Measurements from ENCODE around the gene PGP. TPM values are rescaled to one million over a fixed set of nuclear protein-coding genes. Genes with fewer than 3 reads are reported as not detected.

PGP gene
- total and polyA plus RNA-seq, 5 donors from 2014 or later: 6.1 to 14.2 (median 10.1) TPM

DNA sequence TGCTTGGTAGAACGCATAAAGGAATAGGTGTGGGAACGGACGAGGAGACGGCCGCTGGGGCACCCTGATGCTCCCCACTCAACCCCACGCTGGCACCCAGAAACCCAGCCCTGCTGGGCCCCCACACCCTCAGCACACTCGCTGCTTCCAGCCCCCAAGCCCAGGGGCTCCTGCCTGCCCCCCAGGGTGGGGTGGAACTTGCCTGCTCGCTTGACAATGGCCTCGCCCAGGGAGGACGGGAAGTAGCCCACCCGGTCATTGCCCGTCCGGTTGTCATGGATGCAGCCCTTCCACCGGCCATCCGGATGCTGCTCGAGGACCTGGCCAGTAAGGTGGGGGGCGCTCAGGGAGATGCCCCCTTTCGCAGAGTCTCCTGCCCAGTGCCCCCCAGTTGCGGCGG, 28.1 kb downstream of the PGP start:
- Histone ChIP-seq H3K4me3 (ENCODE audit: low read depth, low read length) (no peak overlapping the region), H3K27me3 (ENCODE audit: control insufficient read depth, insufficient read depth, low read length) (no peaks in the 10 kb centered on the region), H3K9me3 (ENCODE audit: control insufficient read depth in 2 of 2, low read length in 2 of 2) (no peaks in the 10 kb centered on the region), H3K27ac (ENCODE audit: insufficient read depth, low read length, poor library complexity, severe bottlenecking) (no peak overlapping the region), H3K4me1 (ENCODE audit: control insufficient read depth, insufficient read depth, low read length, poor library complexity, severe bottlenecking) (no peaks in the 10 kb centered on the region), H3K36me3 (ENCODE audit: control insufficient read depth, insufficient read depth, low read length) (no peaks in the 10 kb centered on the region)
- Mint-ChIP-seq H3K36me3 (no peaks in the 10 kb centered on the region), H3K27me3 (no peaks in the 10 kb centered on the region), H3K4me3 (no peak overlapping the region), H3K9me3 (no peaks in the 10 kb centered on the region), H3K4me1 (no peaks in the 10 kb centered on the region), H3K27ac (no peak overlapping the region)
- no peak for DNase-seq
- no peak for ATAC-seq (ENCODE audit: low read depth in 2 of 2)

DNA sequence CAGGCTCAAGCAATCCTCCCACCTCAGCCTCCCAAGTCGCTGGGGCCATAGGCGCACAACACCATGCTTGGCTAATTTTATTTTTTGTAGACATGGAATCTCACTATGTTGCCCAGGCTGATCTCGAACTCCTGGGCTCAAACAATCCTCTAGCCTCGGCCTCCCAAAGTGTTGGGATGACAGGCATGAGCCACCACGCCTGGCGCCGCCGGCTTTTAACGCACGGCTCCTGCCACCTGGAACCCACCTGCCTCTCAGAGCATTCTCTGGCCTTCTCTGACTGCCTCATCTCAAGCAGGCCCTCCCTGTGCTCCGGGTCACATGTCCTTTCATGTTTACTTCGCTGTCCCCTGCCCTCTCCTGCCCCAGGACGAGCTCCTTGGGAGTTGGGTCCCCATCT, 28.6 kb downstream of the PGP start:
- H3K36me3 Mint-ChIP-seq: no peaks in the 10 kb centered on the region
- no peaks in the 10 kb centered on the region for H3K27me3 ChIP-seq (ENCODE audit: control insufficient read depth, insufficient read depth, low read length)
- H3K27me3 Mint-ChIP-seq: no peaks in the 10 kb centered on the region
- H3K4me3 Mint-ChIP-seq: no peak overlapping the region
- ATAC-seq (ENCODE audit: low read depth in 2 of 2): no peak
- H3K4me1 ChIP-seq (ENCODE audit: control insufficient read depth, insufficient read depth, low read length, poor library complexity, severe bottlenecking): no peaks in the 10 kb centered on the region
- DNase-seq: no peak
- no peaks in the 10 kb centered on the region for H3K36me3 ChIP-seq (ENCODE audit: control insufficient read depth, insufficient read depth, low read length)
- no peaks in the 10 kb centered on the region for H3K4me1 Mint-ChIP-seq
- H3K4me3 ChIP-seq (ENCODE audit: low read depth, low read length): no peak overlapping the region
- H3K27ac Mint-ChIP-seq: no peak overlapping the region
- no peak overlapping the region for H3K27ac ChIP-seq (ENCODE audit: insufficient read depth, low read length, poor library complexity, severe bottlenecking)
- no peaks in the 10 kb centered on the region for H3K9me3 Mint-ChIP-seq
- no peaks in the 10 kb centered on the region for H3K9me3 ChIP-seq (ENCODE audit: control insufficient read depth in 2 of 2, low read length in 2 of 2)

DNA sequence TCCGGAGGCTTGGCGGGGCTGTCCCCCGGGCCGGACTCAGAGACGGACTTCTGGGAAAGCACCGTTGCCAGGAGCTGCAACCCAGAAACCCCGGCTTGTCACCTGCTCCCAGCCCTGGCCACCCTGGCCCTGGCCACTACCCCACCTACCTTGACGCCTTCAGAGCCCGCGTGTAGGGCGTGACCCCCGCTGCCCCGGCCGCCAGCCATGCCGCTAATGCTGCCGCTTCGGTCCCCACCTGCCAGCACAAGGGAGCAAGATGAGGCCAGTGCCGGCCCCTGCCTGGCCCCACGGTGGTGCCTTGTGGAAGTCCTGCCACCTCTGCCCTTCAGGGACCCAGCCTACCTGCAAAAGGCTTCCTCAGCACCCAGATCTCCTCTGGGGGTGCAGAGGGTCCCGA, 29.7 kb downstream of the PGP start:
- H3K4me1 ChIP-seq (ENCODE audit: control insufficient read depth, insufficient read depth, low read length, poor library complexity, severe bottlenecking): no peaks in the 10 kb centered on the region
- no peak overlapping the region for H3K4me3 Mint-ChIP-seq
- H3K9me3 Mint-ChIP-seq: no peaks in the 10 kb centered on the region
- no peaks in the 10 kb centered on the region for H3K9me3 ChIP-seq (ENCODE audit: control insufficient read depth in 2 of 2, low read length in 2 of 2)
- no peaks in the 10 kb centered on the region for H3K36me3 Mint-ChIP-seq
- no peaks in the 10 kb centered on the region for H3K36me3 ChIP-seq (ENCODE audit: control insufficient read depth, insufficient read depth, low read length)
- no peaks in the 10 kb centered on the region for H3K4me1 Mint-ChIP-seq
- no peak for DNase-seq
- no peak overlapping the region for H3K27ac ChIP-seq (ENCODE audit: insufficient read depth, low read length, poor library complexity, severe bottlenecking)
- no peaks in the 10 kb centered on the region for H3K27me3 ChIP-seq (ENCODE audit: control insufficient read depth, insufficient read depth, low read length)
- peak in 1 of 2 donors; percentile 13 for ATAC-seq (ENCODE audit: low read depth in 2 of 2)
- no peaks in the 10 kb centered on the region for H3K27me3 Mint-ChIP-seq
- no peak overlapping the region for H3K27ac Mint-ChIP-seq
- H3K4me3 ChIP-seq (ENCODE audit: low read depth, low read length): no peak overlapping the region

DNA sequence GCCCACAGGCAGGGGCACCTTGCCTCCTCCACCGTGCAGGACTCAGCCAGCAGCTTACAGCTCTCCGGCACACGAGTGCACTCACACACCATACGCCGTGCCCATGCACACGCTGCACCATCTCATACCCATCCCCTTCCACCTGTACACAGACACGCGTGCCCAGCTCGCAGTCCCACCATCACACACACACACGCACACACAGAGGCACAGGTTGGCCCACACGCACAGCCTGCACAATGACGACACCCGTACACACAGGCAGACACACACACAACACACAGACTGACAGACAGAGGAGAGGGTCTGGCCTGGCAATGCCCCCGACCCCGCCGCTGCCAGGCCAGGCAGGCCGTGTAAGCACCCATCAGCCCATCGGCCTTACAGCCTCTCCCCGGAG, 30.3 kb downstream of the PGP start:
- no peak for ATAC-seq (ENCODE audit: low read depth in 2 of 2)
- no peak overlapping the region for H3K27ac ChIP-seq (ENCODE audit: insufficient read depth, low read length, poor library complexity, severe bottlenecking)
- H3K4me1 ChIP-seq (ENCODE audit: control insufficient read depth, insufficient read depth, low read length, poor library complexity, severe bottlenecking): no peaks in the 10 kb centered on the region
- no peaks in the 10 kb centered on the region for H3K27me3 Mint-ChIP-seq
- no peaks in the 10 kb centered on the region for H3K9me3 Mint-ChIP-seq
- no peak for DNase-seq
- no peaks in the 10 kb centered on the region for H3K27me3 ChIP-seq (ENCODE audit: control insufficient read depth, insufficient read depth, low read length)
- no peaks in the 10 kb centered on the region for H3K36me3 Mint-ChIP-seq
- no peak overlapping the region for H3K27ac Mint-ChIP-seq
- no peaks in the 10 kb centered on the region for H3K4me1 Mint-ChIP-seq
- no peaks in the 10 kb centered on the region for H3K9me3 ChIP-seq (ENCODE audit: control insufficient read depth in 2 of 2, low read length in 2 of 2)
- H3K4me3 ChIP-seq (ENCODE audit: low read depth, low read length): no peak overlapping the region
- H3K4me3 Mint-ChIP-seq: no peak overlapping the region
- H3K36me3 ChIP-seq (ENCODE audit: control insufficient read depth, insufficient read depth, low read length): no peaks in the 10 kb centered on the region

DNA sequence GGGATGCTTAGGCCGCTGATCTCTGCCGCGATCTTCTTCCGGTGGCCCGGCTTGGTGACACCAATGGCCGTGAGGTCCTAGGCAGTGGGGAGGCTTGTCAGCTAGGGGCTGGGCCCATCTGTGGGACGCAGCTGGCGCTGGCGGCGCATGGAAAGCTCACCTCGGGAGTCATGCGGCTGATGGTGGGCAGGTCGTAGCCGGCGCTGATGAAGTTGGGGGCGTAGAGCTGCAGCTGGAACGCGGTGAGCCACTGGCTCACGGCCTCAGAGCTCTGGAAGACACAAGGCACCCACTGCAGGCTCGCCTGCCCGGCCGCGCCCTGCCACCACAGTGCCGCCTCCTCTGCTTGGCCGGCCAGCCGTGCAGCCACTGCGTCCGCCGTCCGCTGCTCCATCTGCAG, 31.0 kb downstream of the PGP start:
- H3K27me3 ChIP-seq (ENCODE audit: control insufficient read depth, insufficient read depth, low read length): no peaks in the 10 kb centered on the region
- no peak overlapping the region for H3K4me3 ChIP-seq (ENCODE audit: low read depth, low read length)
- H3K27me3 Mint-ChIP-seq: no peaks in the 10 kb centered on the region
- H3K4me3 Mint-ChIP-seq: no peak overlapping the region
- H3K36me3 ChIP-seq (ENCODE audit: control insufficient read depth, insufficient read depth, low read length): no peaks in the 10 kb centered on the region
- H3K27ac Mint-ChIP-seq: no peak overlapping the region
- H3K9me3 Mint-ChIP-seq: no peaks in the 10 kb centered on the region
- DNase-seq: no peak
- no peak for ATAC-seq (ENCODE audit: low read depth in 2 of 2)
- H3K27ac ChIP-seq (ENCODE audit: insufficient read depth, low read length, poor library complexity, severe bottlenecking): no peak overlapping the region
- no peaks in the 10 kb centered on the region for H3K9me3 ChIP-seq (ENCODE audit: control insufficient read depth in 2 of 2, low read length in 2 of 2)
- no peaks in the 10 kb centered on the region for H3K4me1 Mint-ChIP-seq
- no peaks in the 10 kb centered on the region for H3K4me1 ChIP-seq (ENCODE audit: control insufficient read depth, insufficient read depth, low read length, poor library complexity, severe bottlenecking)
- no peaks in the 10 kb centered on the region for H3K36me3 Mint-ChIP-seq

DNA sequence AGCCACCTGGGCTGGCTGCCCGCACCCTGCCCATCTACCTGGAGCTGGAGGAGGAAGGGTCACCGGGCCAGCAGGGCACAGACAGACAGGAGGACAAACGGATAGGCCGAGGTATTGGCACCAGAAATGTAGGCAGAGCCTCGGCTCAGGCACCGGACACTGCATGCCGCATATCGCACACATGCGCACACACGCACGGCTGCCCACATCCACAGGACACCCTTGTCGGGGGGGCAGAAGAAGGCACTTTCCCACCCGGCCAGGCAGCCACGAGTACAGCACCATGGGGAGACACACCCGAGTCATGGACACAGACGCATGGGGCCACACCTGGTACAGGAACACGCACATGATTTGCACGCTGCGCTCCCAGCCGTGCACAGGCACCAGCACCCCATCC, 32.7 kb downstream of the PGP start:
- H3K27ac ChIP-seq (ENCODE audit: insufficient read depth, low read length, poor library complexity, severe bottlenecking): no peak overlapping the region
- ATAC-seq (ENCODE audit: low read depth in 2 of 2) (no peak), DNase-seq (no peak)
- Mint-ChIP-seq H3K36me3 (no peaks in the 10 kb centered on the region), H3K9me3 (no peaks in the 10 kb centered on the region), H3K27me3 (no peaks in the 10 kb centered on the region), H3K4me3 (no peak overlapping the region), H3K4me1 (no peaks in the 10 kb centered on the region), H3K27ac (no peak overlapping the region)
- H3K4me1 ChIP-seq (ENCODE audit: control insufficient read depth, insufficient read depth, low read length, poor library complexity, severe bottlenecking): no peaks in the 10 kb centered on the region
- no peaks in the 10 kb centered on the region for H3K9me3 ChIP-seq (ENCODE audit: control insufficient read depth in 2 of 2, low read length in 2 of 2)
- no peak overlapping the region for H3K4me3 ChIP-seq (ENCODE audit: low read depth, low read length)
- no peaks in the 10 kb centered on the region for H3K27me3 ChIP-seq (ENCODE audit: control insufficient read depth, insufficient read depth, low read length)
- H3K36me3 ChIP-seq (ENCODE audit: control insufficient read depth, insufficient read depth, low read length): no peaks in the 10 kb centered on the region

DNA sequence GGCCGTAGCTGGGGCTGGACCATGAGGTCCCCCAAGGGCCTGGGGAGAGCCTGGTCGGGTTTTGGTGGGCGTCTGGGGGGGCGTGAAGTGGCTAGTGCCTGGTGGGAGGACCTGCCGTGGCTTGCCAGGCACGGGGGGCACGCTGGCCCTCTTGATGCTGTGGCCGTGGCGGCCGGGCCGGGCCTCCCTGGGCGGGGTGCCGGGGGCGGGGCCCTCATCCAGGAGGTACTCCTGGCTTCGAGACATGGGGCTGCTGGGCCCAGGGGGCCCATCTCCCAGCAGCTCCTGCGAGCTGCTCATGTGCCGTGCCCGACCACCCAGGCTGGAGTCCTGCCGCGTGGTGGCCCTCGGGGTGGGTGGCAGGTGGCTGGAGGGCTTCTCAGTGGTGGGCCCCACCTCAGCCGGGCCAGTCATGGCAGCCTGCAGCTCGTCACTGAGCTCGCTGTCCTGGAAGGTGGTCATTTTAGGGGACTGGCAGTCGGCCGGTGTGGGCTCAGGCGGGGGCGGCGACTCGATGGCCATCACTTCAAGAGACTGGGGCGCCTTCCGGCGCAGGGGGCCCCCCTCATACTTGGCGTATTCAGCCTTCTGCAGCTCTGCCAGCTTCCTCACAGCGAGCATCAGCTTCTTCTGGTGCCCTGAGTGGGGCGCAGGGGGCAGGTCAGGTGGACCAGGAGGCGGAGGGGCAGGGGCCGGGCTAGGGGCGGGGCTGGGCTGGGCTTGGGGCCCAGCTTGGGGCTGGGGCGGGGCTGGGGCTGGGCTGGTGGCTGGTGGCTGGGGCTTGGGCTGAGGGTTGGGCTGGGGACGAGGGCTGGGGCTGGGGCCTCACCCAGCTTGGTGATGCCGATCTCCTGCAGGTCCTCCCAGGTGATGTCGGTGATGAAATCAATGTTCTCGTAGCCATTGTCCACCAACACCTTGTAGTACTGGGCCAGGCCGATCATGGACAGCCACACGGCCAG, 33.4 kb downstream of the PGP start:
- no peaks in the 10 kb centered on the region for H3K4me1 Mint-ChIP-seq
- no peak overlapping the region for H3K27ac ChIP-seq (ENCODE audit: insufficient read depth, low read length, poor library complexity, severe bottlenecking)
- DNase-seq (no peak), ATAC-seq (ENCODE audit: low read depth in 2 of 2) (no peak)
- H3K36me3 Mint-ChIP-seq: no peaks in the 10 kb centered on the region
- H3K27ac Mint-ChIP-seq: no peak overlapping the region
- H3K4me3 ChIP-seq (ENCODE audit: low read depth, low read length): no peak overlapping the region
- H3K9me3 Mint-ChIP-seq: no peaks in the 10 kb centered on the region
- H3K4me1 ChIP-seq (ENCODE audit: control insufficient read depth, insufficient read depth, low read length, poor library complexity, severe bottlenecking): no peaks in the 10 kb centered on the region
- no peaks in the 10 kb centered on the region for H3K9me3 ChIP-seq (ENCODE audit: control insufficient read depth in 2 of 2, low read length in 2 of 2)
- H3K27me3 Mint-ChIP-seq: no peaks in the 10 kb centered on the region
- no peak overlapping the region for H3K4me3 Mint-ChIP-seq
- H3K27me3 ChIP-seq (ENCODE audit: control insufficient read depth, insufficient read depth, low read length): no peaks in the 10 kb centered on the region
- H3K36me3 ChIP-seq (ENCODE audit: control insufficient read depth, insufficient read depth, low read length): peaks cover 2% of the 10 kb centered on the region

DNA sequence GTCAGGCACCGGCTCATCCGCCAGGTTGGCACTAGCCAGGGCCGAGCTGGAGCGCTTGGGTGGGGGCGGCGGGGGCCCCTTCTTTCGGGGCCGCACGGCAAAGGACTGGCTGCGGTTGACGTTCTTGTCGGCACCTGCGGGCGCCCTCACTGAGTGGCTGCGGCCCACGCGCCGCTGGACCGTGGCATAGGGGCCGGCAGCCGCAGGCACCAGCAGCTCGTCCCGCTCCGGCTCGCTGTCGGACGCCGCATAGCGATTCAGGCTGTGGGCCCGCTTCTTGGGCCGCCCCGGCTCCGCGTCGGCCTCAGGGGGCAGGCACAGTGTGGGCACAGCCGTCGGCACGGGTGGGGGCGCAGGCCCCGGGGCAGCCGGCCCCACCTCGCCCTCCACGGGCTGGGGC, 34.2 kb downstream of the PGP start:
- H3K4me3 Mint-ChIP-seq: no peak overlapping the region

More for the DNA sequence above, 34.2 kb downstream of the PGP start:
- no peaks in the 10 kb centered on the region for H3K27me3 ChIP-seq (ENCODE audit: control insufficient read depth, insufficient read depth, low read length)
- H3K4me1 ChIP-seq (ENCODE audit: control insufficient read depth, insufficient read depth, low read length, poor library complexity, severe bottlenecking): no peaks in the 10 kb centered on the region
- Mint-ChIP-seq H3K36me3 (peaks cover 3% of the 10 kb centered on the region), H3K27me3 (no peaks in the 10 kb centered on the region), H3K4me1 (no peaks in the 10 kb centered on the region), H3K27ac (no peak overlapping the region), H3K9me3 (no peaks in the 10 kb centered on the region)
- DNase-seq (no peak), ATAC-seq (ENCODE audit: low read depth in 2 of 2) (no peak)
- H3K36me3 ChIP-seq (ENCODE audit: control insufficient read depth, insufficient read depth, low read length): peaks cover 10% of the 10 kb centered on the region
- H3K27ac ChIP-seq (ENCODE audit: insufficient read depth, low read length, poor library complexity, severe bottlenecking): no peak overlapping the region
- no peaks in the 10 kb centered on the region for H3K9me3 ChIP-seq (ENCODE audit: control insufficient read depth in 2 of 2, low read length in 2 of 2)
- no peak overlapping the region for H3K4me3 ChIP-seq (ENCODE audit: low read depth, low read length)
